Prostate gland (tissue), 2 donors: Measurements from ENCODE around the gene TMEM9B. TPM values are rescaled to one million over a fixed set of nuclear protein-coding genes. Genes with fewer than 3 reads are reported as not detected.

ENCODE experiments used
- DNase-seq: peaks from one replicate; pipeline ENCODE4 v3.0.0-alpha.2; 2019; ENCODE audit warnings: low spot score
- H3K27ac ChIP-seq, 2 donors: fragments of 200-600 bp; sonication (generic); 2 replicates each; pipeline ENCODE4 v1.5.1; 2017 to 2019
- H3K27me3 ChIP-seq: fragments of 200-600 bp; sonication (generic); replicated peaks from 2 replicates; pipeline ENCODE4 v1.5.1; 2019; ENCODE audit not compliant: insufficient read depth
- H3K36me3 ChIP-seq, 2 donors: fragments of 200-600 bp; sonication (generic); 1 replicate in 1 of 2; 2 replicates in 1 of 2; pipeline versions ENCODE4 v1.5.1 to v1.8.1; 2017 to 2019
- H3K4me1 ChIP-seq: fragments of 200-600 bp; sonication (generic); replicated peaks from 2 replicates; pipeline ENCODE4 v1.5.1; 2019
- H3K4me3 ChIP-seq, 2 donors: fragments of 200-600 bp; sonication (generic); 2 replicates each; pipeline ENCODE4 v1.5.1; 2017 to 2019
- H3K9me3 ChIP-seq: fragments of 200-600 bp; sonication (generic); 2 replicates; pipeline ENCODE4 v1.5.1; 2017
- CTCF ChIP-seq, 4 experiments: fragments of 200-600 bp in 2 of 4; fragments of 450-650 bp in 2 of 4; sonication (generic) in 2 of 4; IDR thresholded peaks; 1 replicate in 3 of 4; 2 replicates in 1 of 4; pipeline ENCODE4 v1.5.1; 2016 to 2019; ENCODE audit warnings: antibody characterized with exemption in 4 of 4, mild to moderate bottlenecking in 2 of 4, moderate library complexity in 2 of 4
- POLR2A ChIP-seq: fragments of 450-650 bp; IDR thresholded peaks from one replicate; pipeline ENCODE4 v1.6.1; 2016; ENCODE audit warnings: antibody characterized with exemption, mild to moderate bottlenecking
- POLR2AphosphoS5 ChIP-seq: sonication (generic); formaldehyde crosslinking; IDR thresholded peaks from one replicate; pipeline ENCODE4 v1.6.1; 2017; ENCODE audit warnings: antibody characterized with exemption
- WGBS: methylation state at CpG from one replicate; pipeline ENCODE4 v1.1.5; 2018; 5-methylcytosine and 5-hydroxymethylcytosine counted together
- intact Hi-C: fragments of 100-400 bp; cut with DNase I; formaldehyde crosslinking; loops from one replicate; pipeline ENCODE4 v1.14.2; 2022
- total RNA-seq, 2 donors: library from RNA; depleted of rRNA; stranded (reverse); fragments of >200 nt; gene quantifications; one replicate each; pipeline ENCODE4 v1.1.0, GENCODE V29; 2016

The TMEM9B gene
- total RNA-seq, 2 donors from 2014 or later = 51.3 to 58.9 TPM

- WGBS = 94% methylated on average over 6 of the region's 6 CpGs
- Histone ChIP-seq H3K36me3 (no peaks in the 10 kb centered on the region), H3K27me3 (no peaks in the 10 kb centered on the region), H3K27ac (no peak overlapping the region), H3K4me1 (no peaks in the 10 kb centered on the region), H3K9me3 (no peaks in the 10 kb centered on the region), H3K4me3 (no peak overlapping the region)
- intact Hi-C loops = no loop called here
- TF ChIP-seq CTCF (IDR thresholded peaks at IDR 0.05) (no peak), POLR2A (no peak), POLR2AphosphoS5 (no peak)
- no peak for DNase-seq
Observed at GRCh38 chr11:8933931-8934330, 30.3 kb downstream of the TMEM9B start.

DNA sequence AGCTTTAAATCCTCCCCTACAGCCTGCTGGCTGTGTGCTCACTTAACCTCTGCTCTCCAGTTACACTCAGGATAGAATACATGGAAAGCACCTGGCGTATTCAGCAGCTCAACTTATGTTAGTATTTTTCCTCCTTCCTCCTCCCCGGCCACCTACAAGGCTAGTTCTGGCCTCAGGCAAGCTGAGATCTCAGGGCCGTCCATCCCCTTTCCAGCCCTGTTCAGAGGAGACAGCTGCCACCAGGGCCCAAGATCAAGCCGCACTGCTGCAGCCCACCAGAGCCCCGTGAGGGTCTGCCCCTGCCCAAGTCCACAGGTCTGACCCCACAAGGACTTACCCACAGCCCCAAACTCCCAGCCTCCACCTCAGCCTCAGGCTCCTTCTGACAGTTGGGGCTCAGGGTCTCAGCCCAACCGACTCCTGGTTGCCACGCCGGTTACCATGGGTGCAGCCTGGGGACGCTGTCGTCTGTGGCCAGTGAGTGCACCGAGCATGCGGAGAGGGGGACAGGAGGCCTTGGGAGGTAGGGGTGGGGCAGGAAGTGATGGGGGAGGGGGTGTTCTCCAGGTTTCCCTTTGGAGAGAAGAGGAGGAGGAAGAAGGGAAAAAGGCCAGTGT lies 31.6 kb downstream of the TMEM9B start, which contains the start of gene C11orf16:
C11orf16 (minus strand) TSS at position 384 of the 617 bp plus-strand sequence. CDS start 639 bp downstream, outside the sequence.
- 79% methylated on average over 12 of the region's 12 CpGs for WGBS
- Histone ChIP-seq H3K36me3 (no peaks in the 10 kb centered on the region), H3K27me3 (no peaks in the 10 kb centered on the region), H3K9me3 (no peaks in the 10 kb centered on the region), H3K27ac (no peak within 1 kb of the TSS), H3K4me3 (no peak within 1 kb of the TSS), H3K4me1 (no peaks in the 10 kb centered on the region)
- TF ChIP-seq POLR2A (no peak), CTCF (IDR thresholded peaks at IDR 0.05) (no peak), POLR2AphosphoS5 (no peak)
- no peak for DNase-seq
- intact Hi-C loops = no loop called here

GRCh38 chr11:8930456-8931175 lies 33.6 kb downstream of the TMEM9B start:
- TF ChIP-seq CTCF (IDR thresholded peaks at IDR 0.05) = no peak
- TF ChIP-seq POLR2AphosphoS5 = no peak
- TF ChIP-seq POLR2A = no peak
- no peaks in the 10 kb centered on the region for H3K27me3 ChIP-seq
- no peaks in the 10 kb centered on the region for H3K4me1 ChIP-seq
- intact Hi-C loops = no loop called here
- no peak overlapping the region for H3K4me3 ChIP-seq
- DNase-seq = no peak
- 90% methylated on average over 12 of the region's 12 CpGs for WGBS
- no peak overlapping the region for H3K27ac ChIP-seq
- H3K36me3 ChIP-seq = no peaks in the 10 kb centered on the region
- H3K9me3 ChIP-seq = no peaks in the 10 kb centered on the region

DNA sequence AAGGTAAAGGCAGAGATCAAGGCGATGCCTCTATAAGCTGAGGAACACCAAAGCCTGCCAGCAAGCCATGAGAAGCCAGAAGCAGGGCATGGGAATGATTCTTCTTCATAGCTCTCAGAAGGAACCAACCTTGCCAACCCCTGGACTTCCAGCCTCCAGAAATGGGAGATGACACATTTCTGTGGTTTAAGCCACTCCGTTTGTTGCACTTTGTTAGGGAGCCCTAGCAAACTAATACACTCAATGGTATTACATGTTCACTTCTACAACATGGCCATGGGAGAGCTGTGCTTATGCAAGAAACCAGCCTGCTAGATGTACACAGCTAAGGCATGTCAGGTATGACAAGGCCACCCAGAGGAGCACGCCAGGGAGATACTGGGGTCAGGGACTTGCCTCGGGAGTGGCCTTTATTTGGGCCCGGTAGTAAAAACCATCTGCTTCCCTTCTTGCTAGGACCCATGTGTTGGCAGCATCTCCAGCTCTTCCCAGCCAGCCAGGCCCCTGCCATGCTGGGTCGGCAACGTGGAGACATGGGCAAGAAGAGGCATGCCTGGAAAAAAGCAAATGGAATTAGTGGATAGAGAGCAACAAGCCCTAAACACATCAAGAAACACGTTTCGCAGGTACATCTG lies 35.1 kb downstream of the TMEM9B start:
- DNase-seq = no peak
- Histone ChIP-seq H3K27me3 (no peaks in the 10 kb centered on the region), H3K4me3 (no peak overlapping the region), H3K9me3 (no peaks in the 10 kb centered on the region), H3K36me3 (no peaks in the 10 kb centered on the region), H3K27ac (no peak overlapping the region), H3K4me1 (no peaks in the 10 kb centered on the region)
- WGBS = 54% methylated on average over 9 of the region's 9 CpGs
- no peak for TF ChIP-seq CTCF (IDR thresholded peaks at IDR 0.05)
- no peak for TF ChIP-seq POLR2A
- TF ChIP-seq POLR2AphosphoS5 = no peak
- intact Hi-C loops = no loop called here
